K562 (cell line): ENCODE measurements around the gene SRSF1. TPM values are rescaled to one million over a fixed set of nuclear protein-coding genes. Genes with fewer than 3 reads are reported as not detected.

Experiments
- EP300 ChIP-seq: IDR thresholded peaks from 2 replicates; pipeline ENCODE4 v1.6.1; 2012; ENCODE audit warnings: low read length, improper control_type of control experiment
- ESRRB ChIP-seq: fragments of 250-450 bp; sonication (Bioruptor Pico); IDR thresholded peaks from 2 replicates; pipeline ENCODE4 v1.5.0; 2020; ENCODE audit warnings: mild to moderate bottlenecking, moderate library complexity, borderline replicate concordance
- GATAD2B ChIP-seq: fragments of 450-650 bp; IDR thresholded peaks from 2 replicates; pipeline ENCODE4 v1.6.1; 2017; ENCODE audit warnings: mild to moderate bottlenecking, borderline replicate concordance
- HEY1 ChIP-seq: fragments of 250-450 bp; sonication (Bioruptor Pico); IDR thresholded peaks from 2 replicates; pipeline ENCODE4 v1.5.0; 2020; ENCODE audit warnings: mild to moderate bottlenecking, moderate library complexity, borderline replicate concordance
- KAT7 ChIP-seq: sonication (generic); formaldehyde crosslinking; IDR thresholded peaks from 2 replicates; pipeline ENCODE4 v1.8.0; 2022; ENCODE audit warnings: missing genetic modification reagents, mild to moderate bottlenecking, borderline replicate concordance
- POLR2AphosphoS2 ChIP-seq: IDR thresholded peaks from 2 replicates; pipeline ENCODE4 v1.6.1; 2012; ENCODE audit warnings: low read length, improper control_type of control experiment
- SETDB1 ChIP-seq: IDR thresholded peaks from one replicate; pipeline ENCODE4 v1.6.1; 2012; ENCODE audit warnings: low read length, control low read depth, inconsistent platforms
- SRF ChIP-seq, 2 experiments: fragments of 250-450, 450-650 bp in 1 of 2; sonication (Bioruptor Pico) in 1 of 2; sonication (generic) in 1 of 2; formaldehyde crosslinking; IDR thresholded peaks; 2 replicates each; pipeline versions ENCODE4 v1.5.0 to v1.5.1; 2020 to 2022; ENCODE audit warnings: mild to moderate bottlenecking in 1 of 2, missing genetic modification reagents in 1 of 2
- TCF3 ChIP-seq: sonication (generic); formaldehyde crosslinking; IDR thresholded peaks from 2 replicates; pipeline ENCODE4 v1.4.0; 2020; ENCODE audit warnings: mild to moderate bottlenecking, missing genetic modification reagents
- ZNF146 ChIP-seq: IDR thresholded peaks from one replicate; pipeline ENCODE4 v1.6.1; 2018; ENCODE audit warnings: missing compliant biosample characterization; ENCODE audit not compliant: unreplicated experiment
- ZNF282 ChIP-seq: sonication (generic); formaldehyde crosslinking; IDR thresholded peaks from 2 replicates; pipeline ENCODE4 v1.8.1; 2023; ENCODE audit warnings: missing genetic modification reagents
- ZNF41 ChIP-seq: fragments of 250-450 bp; sonication (Bioruptor Pico); conservative IDR thresholded peaks from 2 replicates; pipeline ENCODE4 v1.4.0; 2020; ENCODE audit warnings: mild to moderate bottlenecking
- polyA plus RNA-seq, 8 experiments: library from polyadenylated mRNA; depleted of rRNA in 4 of 8; stranded (reverse) in 5 of 8; unstranded in 3 of 8; fragments of >200 nt; fragmentation: Nextera tagmentation in 2 of 8; fragmentation: Illumina TruSeq in 1 of 8; extraction: Ambion mirVana in 2 of 8; extraction: Trizol in 1 of 8; gene quantifications; 2 replicates each; pipeline versions ENCODE4 v1.2.1 to v1.2.3, GENCODE V29; 2011 to 2014; ENCODE audit warnings: inconsistent platforms in 1 of 8, missing spikeins in 1 of 8
- total RNA-seq, 7 experiments: library from RNA; depleted of rRNA in 6 of 7; stranded (reverse); fragments of >200 nt in 6 of 7; fragmentation: Illumina TruSeq in 2 of 7; extraction: Trizol in 2 of 7; gene quantifications; 2 replicates each; pipeline versions ENCODE4 v1.2.1 to v1.2.3, GENCODE V29; 2011 to 2021; ENCODE audit warnings: low replicate concordance in 1 of 7
- TF ChIP-seq, protein P1 (sequence below): fragments of 200-600 bp; sonication (generic); IDR thresholded peaks from one replicate; pipeline ENCODE4 v1.6.1; 2012; ENCODE audit warnings: mild to moderate bottlenecking, low read depth, low read length, inconsistent platforms
- TF ChIP-seq, protein P2 (sequence below): sonication (generic); formaldehyde crosslinking; IDR thresholded peaks from 2 replicates; pipeline ENCODE4 v1.9.0; 2022; ENCODE audit warnings: mild to moderate bottlenecking, missing genetic modification reagents
- TF ChIP-seq, protein P3 (sequence below): fragments of 250-450 bp; sonication (Bioruptor Pico); IDR thresholded peaks from 2 replicates; pipeline ENCODE4 v1.5.0; 2021

SRSF1 gene
- total and polyA plus RNA-seq, 9 of the 15 experiments (the other 6 are each of a cell fraction or from before 2014, with no cell fraction given), result 77.8 to 559 (median 442) TPM

DNA sequence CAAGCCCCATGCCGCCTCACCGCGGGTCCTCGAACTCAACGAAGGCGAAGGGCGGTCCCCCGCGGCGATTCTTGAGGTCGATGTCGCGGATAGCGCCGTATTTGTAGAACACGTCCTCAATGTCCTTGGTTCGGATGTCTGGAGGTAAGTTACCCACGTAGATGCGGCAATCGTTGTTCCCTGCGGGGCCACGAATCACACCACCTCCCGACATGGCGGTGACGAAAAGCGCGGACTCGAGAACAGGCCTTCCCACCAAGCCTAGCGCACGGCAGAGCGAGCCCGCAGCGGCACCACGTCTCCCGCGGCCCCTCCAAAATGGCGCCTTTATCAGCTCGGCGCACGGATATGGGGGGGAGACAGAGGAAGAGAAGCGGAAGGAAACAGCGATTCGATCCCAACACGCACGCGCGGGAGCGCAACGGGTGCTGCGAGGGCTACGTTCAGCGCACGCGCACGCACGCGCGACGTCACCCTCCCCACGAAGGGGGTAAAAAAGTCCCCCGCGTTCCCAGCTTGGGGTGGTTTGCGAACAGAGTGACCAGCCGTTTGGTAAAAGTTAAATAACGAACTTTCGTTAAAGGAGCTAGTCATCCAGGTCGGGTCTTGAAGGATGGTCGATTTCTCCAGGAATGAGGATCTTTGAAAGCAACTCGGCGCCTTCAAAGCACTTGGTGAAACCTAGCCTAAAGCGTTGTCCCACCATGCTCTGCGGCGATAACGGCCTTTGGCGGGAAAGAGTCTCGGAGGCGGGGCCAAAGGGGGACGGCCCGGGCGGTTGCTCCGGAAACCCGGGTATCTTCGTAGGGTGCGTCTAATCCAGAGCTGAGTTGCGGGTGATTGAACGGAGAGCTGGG is at the start of gene SRSF1 (continued):
- TF ChIP-seq, protein P1, sequence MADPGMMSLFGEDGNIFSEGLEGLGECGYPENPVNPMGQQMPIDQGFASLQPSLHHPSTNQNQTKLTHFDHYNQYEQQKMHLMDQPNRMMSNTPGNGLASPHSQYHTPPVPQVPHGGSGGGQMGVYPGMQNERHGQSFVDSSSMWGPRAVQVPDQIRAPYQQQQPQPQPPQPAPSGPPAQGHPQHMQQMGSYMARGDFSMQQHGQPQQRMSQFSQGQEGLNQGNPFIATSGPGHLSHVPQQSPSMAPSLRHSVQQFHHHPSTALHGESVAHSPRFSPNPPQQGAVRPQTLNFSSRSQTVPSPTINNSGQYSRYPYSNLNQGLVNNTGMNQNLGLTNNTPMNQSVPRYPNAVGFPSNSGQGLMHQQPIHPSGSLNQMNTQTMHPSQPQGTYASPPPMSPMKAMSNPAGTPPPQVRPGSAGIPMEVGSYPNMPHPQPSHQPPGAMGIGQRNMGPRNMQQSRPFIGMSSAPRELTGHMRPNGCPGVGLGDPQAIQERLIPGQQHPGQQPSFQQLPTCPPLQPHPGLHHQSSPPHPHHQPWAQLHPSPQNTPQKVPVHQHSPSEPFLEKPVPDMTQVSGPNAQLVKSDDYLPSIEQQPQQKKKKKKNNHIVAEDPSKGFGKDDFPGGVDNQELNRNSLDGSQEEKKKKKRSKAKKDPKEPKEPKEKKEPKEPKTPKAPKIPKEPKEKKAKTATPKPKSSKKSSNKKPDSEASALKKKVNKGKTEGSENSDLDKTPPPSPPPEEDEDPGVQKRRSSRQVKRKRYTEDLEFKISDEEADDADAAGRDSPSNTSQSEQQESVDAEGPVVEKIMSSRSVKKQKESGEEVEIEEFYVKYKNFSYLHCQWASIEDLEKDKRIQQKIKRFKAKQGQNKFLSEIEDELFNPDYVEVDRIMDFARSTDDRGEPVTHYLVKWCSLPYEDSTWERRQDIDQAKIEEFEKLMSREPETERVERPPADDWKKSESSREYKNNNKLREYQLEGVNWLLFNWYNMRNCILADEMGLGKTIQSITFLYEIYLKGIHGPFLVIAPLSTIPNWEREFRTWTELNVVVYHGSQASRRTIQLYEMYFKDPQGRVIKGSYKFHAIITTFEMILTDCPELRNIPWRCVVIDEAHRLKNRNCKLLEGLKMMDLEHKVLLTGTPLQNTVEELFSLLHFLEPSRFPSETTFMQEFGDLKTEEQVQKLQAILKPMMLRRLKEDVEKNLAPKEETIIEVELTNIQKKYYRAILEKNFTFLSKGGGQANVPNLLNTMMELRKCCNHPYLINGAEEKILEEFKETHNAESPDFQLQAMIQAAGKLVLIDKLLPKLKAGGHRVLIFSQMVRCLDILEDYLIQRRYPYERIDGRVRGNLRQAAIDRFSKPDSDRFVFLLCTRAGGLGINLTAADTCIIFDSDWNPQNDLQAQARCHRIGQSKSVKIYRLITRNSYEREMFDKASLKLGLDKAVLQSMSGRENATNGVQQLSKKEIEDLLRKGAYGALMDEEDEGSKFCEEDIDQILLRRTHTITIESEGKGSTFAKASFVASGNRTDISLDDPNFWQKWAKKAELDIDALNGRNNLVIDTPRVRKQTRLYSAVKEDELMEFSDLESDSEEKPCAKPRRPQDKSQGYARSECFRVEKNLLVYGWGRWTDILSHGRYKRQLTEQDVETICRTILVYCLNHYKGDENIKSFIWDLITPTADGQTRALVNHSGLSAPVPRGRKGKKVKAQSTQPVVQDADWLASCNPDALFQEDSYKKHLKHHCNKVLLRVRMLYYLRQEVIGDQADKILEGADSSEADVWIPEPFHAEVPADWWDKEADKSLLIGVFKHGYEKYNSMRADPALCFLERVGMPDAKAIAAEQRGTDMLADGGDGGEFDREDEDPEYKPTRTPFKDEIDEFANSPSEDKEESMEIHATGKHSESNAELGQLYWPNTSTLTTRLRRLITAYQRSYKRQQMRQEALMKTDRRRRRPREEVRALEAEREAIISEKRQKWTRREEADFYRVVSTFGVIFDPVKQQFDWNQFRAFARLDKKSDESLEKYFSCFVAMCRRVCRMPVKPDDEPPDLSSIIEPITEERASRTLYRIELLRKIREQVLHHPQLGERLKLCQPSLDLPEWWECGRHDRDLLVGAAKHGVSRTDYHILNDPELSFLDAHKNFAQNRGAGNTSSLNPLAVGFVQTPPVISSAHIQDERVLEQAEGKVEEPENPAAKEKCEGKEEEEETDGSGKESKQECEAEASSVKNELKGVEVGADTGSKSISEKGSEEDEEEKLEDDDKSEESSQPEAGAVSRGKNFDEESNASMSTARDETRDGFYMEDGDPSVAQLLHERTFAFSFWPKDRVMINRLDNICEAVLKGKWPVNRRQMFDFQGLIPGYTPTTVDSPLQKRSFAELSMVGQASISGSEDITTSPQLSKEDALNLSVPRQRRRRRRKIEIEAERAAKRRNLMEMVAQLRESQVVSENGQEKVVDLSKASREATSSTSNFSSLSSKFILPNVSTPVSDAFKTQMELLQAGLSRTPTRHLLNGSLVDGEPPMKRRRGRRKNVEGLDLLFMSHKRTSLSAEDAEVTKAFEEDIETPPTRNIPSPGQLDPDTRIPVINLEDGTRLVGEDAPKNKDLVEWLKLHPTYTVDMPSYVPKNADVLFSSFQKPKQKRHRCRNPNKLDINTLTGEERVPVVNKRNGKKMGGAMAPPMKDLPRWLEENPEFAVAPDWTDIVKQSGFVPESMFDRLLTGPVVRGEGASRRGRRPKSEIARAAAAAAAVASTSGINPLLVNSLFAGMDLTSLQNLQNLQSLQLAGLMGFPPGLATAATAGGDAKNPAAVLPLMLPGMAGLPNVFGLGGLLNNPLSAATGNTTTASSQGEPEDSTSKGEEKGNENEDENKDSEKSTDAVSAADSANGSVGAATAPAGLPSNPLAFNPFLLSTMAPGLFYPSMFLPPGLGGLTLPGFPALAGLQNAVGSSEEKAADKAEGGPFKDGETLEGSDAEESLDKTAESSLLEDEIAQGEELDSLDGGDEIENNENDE, result no peak
- TF ChIP-seq, protein P2, sequence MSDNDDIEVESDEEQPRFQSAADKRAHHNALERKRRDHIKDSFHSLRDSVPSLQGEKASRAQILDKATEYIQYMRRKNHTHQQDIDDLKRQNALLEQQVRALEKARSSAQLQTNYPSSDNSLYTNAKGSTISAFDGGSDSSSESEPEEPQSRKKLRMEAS (CRISPR knock-in tag), result peak; percentile 92
- TF ChIP-seq KAT7 (CRISPR knock-in tag) (peak; percentile 90; the same call in 1 of the 2 replicates), ZNF282 (CRISPR knock-in tag) (no peak), SRF (CRISPR knock-in tag; IDR thresholded peaks at IDR 0.05) (no peak; a peak in 1 of 4 replicates), ESRRB (CRISPR knock-in tag) (no peak), SETDB1 (no peak), ZNF41 (CRISPR knock-in tag) (peak; percentile 77), TCF3 (CRISPR knock-in tag) (peak; percentile 28), HEY1 (CRISPR knock-in tag) (no peak), POLR2AphosphoS2 (peak; percentile 77; the same call in 1 of the 2 replicates), GATAD2B (peak; percentile 23; the same call in 1 of the 2 replicates), ZNF146 (CRISPR knock-in tag) (no peak), EP300 (peak; percentile 19)
- TF ChIP-seq, protein P3, sequence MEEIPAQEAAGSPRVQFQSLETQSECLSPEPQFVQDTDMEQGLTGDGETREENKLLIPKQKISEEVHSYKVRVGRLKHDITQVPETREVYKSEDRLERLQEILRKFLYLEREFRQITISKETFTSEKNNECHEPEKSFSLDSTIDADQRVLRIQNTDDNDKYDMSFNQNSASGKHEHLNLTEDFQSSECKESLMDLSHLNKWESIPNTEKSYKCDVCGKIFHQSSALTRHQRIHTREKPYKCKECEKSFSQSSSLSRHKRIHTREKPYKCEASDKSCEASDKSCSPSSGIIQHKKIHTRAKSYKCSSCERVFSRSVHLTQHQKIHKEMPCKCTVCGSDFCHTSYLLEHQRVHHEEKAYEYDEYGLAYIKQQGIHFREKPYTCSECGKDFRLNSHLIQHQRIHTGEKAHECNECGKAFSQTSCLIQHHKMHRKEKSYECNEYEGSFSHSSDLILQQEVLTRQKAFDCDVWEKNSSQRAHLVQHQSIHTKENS (CRISPR knock-in tag), result no peak
